HepG2 (cell line): ENCODE data around the gene PBOV1. TPM values are rescaled to one million over a fixed set of nuclear protein-coding genes. Genes with fewer than 3 reads are reported as not detected.

Experiments used
- ARID2 ChIP-seq: sonication (generic); formaldehyde crosslinking; IDR thresholded peaks from 2 replicates; pipeline ENCODE4 v1.8.1; 2022; ENCODE audit warnings: mild to moderate bottlenecking, missing genetic modification reagents, borderline replicate concordance
- FOXM1 ChIP-seq: sonication (generic); formaldehyde crosslinking; IDR thresholded peaks from 2 replicates; pipeline ENCODE4 v1.5.0; 2020; ENCODE audit warnings: missing genetic modification reagents
- GPN1 ChIP-seq: sonication (generic); formaldehyde crosslinking; IDR thresholded peaks from 2 replicates; pipeline ENCODE4 v1.5.1; 2020; ENCODE audit warnings: missing genetic modification reagents, borderline replicate concordance
- HOXA5 ChIP-seq: sonication (generic); formaldehyde crosslinking; IDR thresholded peaks from 2 replicates; pipeline ENCODE4 v1.4.0; 2020; ENCODE audit warnings: missing genetic modification reagents
- IKZF1 ChIP-seq: fragments of 450-650 bp; IDR thresholded peaks from 2 replicates; pipeline ENCODE4 v1.7.1; 2016
- MTF2 ChIP-seq: sonication (generic); formaldehyde crosslinking; IDR thresholded peaks from 2 replicates; pipeline ENCODE4 v1.5.0; 2020; ENCODE audit warnings: missing genetic modification reagents, borderline replicate concordance
- PITX1 ChIP-seq: sonication (generic); formaldehyde crosslinking; IDR thresholded peaks from 2 replicates; pipeline ENCODE4 v1.5.1; 2020; ENCODE audit warnings: mild to moderate bottlenecking, missing genetic modification reagents
- SALL1 ChIP-seq: sonication (generic); formaldehyde crosslinking; IDR thresholded peaks from 2 replicates; pipeline ENCODE4 v1.8.0; 2022; ENCODE audit warnings: mild to moderate bottlenecking, missing genetic modification reagents
- SRF ChIP-seq: IDR thresholded peaks from 2 replicates; pipeline ENCODE4 v1.6.1; 2011; ENCODE audit warnings: mild to moderate bottlenecking, low read depth, low read length, moderate library complexity
- TAF1 ChIP-seq: sonication (generic); formaldehyde crosslinking; IDR thresholded peaks from 2 replicates; pipeline ENCODE4 v1.4.0; 2020; ENCODE audit warnings: missing genetic modification reagents
- TEF ChIP-seq: sonication (generic); formaldehyde crosslinking; IDR thresholded peaks from 2 replicates; pipeline ENCODE4 v1.5.0; 2020; ENCODE audit warnings: missing genetic modification reagents
- ZBTB7B ChIP-seq: sonication (generic); formaldehyde crosslinking; IDR thresholded peaks from 2 replicates; pipeline ENCODE4 v1.4.0; 2020; ENCODE audit warnings: missing genetic modification reagents
- ZFP36 ChIP-seq: fragments of 150-350 bp; IDR thresholded peaks from 2 replicates; pipeline ENCODE4 v1.6.1; 2018; ENCODE audit warnings: borderline replicate concordance, low read length, low read depth; ENCODE audit not compliant: partially characterized antibody
- ZNF232 ChIP-seq: sonication (generic); formaldehyde crosslinking; IDR thresholded peaks from 2 replicates; pipeline ENCODE4 v1.4.0; 2020; ENCODE audit warnings: missing genetic modification reagents, borderline replicate concordance
- ZNF331 ChIP-seq: sonication (generic); formaldehyde crosslinking; IDR thresholded peaks from 2 replicates; pipeline ENCODE4 v1.4.0; 2020; ENCODE audit warnings: missing genetic modification reagents
- ZNF577 ChIP-seq: sonication (generic); formaldehyde crosslinking; IDR thresholded peaks from 2 replicates; pipeline ENCODE4 v1.4.0; 2020; ENCODE audit warnings: mild to moderate bottlenecking, low read depth, missing genetic modification reagents, borderline replicate concordance
- ZNF766 ChIP-seq: sonication (generic); formaldehyde crosslinking; IDR thresholded peaks from 2 replicates; pipeline ENCODE4 v1.5.0; 2020; ENCODE audit warnings: missing genetic modification reagents, borderline replicate concordance
- polyA plus RNA-seq, 8 experiments: library from polyadenylated mRNA; depleted of rRNA in 3 of 8; stranded (reverse) in 7 of 8; unstranded in 1 of 8; fragments of >200 nt; fragmentation: Illumina TruSeq in 4 of 8; extraction: Trizol in 4 of 8; gene quantifications; 2 replicates each; pipeline versions ENCODE4 v1.2.1 to v1.2.3, GENCODE V29; 2011 to 2016; ENCODE audit warnings: low read depth in 4 of 8, missing spikeins in 1 of 8, mixed read lengths in 1 of 8; ENCODE audit not compliant: insufficient read depth in 1 of 8
- total RNA-seq, 5 experiments: library from RNA; depleted of rRNA; stranded (reverse); fragments of >200 nt; fragmentation: Illumina TruSeq; extraction: Trizol; gene quantifications; 2 replicates each; pipeline ENCODE4 v1.2.3, GENCODE V29; 2016; ENCODE audit warnings: low read depth in 1 of 5
- TF ChIP-seq, protein P1 (sequence below): IDR thresholded peaks from 2 replicates; pipeline ENCODE4 v1.6.1; 2016; ENCODE audit warnings: low read depth, missing genetic modification reagents, missing compliant biosample characterization
- TF ChIP-seq, protein P2 (sequence below): sonication (generic); formaldehyde crosslinking; IDR thresholded peaks from 2 replicates; pipeline ENCODE4 v1.4.0; 2020; ENCODE audit warnings: missing genetic modification reagents

The PBOV1 gene
- total and polyA plus RNA-seq, 2 of the 13 experiments (the other 11 are each of a cell fraction or from before 2014, with no cell fraction given), result not detected

- TF ChIP-seq, protein P1, sequence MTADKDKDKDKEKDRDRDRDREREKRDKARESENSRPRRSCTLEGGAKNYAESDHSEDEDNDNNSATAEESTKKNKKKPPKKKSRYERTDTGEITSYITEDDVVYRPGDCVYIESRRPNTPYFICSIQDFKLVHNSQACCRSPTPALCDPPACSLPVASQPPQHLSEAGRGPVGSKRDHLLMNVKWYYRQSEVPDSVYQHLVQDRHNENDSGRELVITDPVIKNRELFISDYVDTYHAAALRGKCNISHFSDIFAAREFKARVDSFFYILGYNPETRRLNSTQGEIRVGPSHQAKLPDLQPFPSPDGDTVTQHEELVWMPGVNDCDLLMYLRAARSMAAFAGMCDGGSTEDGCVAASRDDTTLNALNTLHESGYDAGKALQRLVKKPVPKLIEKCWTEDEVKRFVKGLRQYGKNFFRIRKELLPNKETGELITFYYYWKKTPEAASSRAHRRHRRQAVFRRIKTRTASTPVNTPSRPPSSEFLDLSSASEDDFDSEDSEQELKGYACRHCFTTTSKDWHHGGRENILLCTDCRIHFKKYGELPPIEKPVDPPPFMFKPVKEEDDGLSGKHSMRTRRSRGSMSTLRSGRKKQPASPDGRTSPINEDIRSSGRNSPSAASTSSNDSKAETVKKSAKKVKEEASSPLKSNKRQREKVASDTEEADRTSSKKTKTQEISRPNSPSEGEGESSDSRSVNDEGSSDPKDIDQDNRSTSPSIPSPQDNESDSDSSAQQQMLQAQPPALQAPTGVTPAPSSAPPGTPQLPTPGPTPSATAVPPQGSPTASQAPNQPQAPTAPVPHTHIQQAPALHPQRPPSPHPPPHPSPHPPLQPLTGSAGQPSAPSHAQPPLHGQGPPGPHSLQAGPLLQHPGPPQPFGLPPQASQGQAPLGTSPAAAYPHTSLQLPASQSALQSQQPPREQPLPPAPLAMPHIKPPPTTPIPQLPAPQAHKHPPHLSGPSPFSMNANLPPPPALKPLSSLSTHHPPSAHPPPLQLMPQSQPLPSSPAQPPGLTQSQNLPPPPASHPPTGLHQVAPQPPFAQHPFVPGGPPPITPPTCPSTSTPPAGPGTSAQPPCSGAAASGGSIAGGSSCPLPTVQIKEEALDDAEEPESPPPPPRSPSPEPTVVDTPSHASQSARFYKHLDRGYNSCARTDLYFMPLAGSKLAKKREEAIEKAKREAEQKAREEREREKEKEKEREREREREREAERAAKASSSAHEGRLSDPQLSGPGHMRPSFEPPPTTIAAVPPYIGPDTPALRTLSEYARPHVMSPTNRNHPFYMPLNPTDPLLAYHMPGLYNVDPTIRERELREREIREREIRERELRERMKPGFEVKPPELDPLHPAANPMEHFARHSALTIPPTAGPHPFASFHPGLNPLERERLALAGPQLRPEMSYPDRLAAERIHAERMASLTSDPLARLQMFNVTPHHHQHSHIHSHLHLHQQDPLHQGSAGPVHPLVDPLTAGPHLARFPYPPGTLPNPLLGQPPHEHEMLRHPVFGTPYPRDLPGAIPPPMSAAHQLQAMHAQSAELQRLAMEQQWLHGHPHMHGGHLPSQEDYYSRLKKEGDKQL, result peak; percentile 61; the same call in 1 of the 2 replicates
- TF ChIP-seq ZNF331 (peak; percentile 92; the same call in 1 of the 2 replicates), PITX1 (CRISPR knock-in tag) (peak; percentile 84), SRF (peak; percentile 64; the same call in 1 of the 2 replicates), TAF1 (no peak), ZBTB7B (CRISPR knock-in tag) (peak; percentile 63; the same call in 1 of the 2 replicates), ZFP36 (no peak), MTF2 (CRISPR knock-in tag) (0 out of 2 replicates have a peak, but pooled peaks have one; percentile 59), SALL1 (peak; percentile 93), IKZF1 (no peak), TEF (CRISPR knock-in tag) (no peak), HOXA5 (CRISPR knock-in tag) (no peak), ZNF577 (CRISPR knock-in tag) (no peak), ZNF766 (CRISPR knock-in tag) (no peak), GPN1 (CRISPR knock-in tag) (no peak), ARID2 (CRISPR knock-in tag) (no peak), FOXM1 (CRISPR knock-in tag) (no peak), ZNF232 (CRISPR knock-in tag) (no peak)
- TF ChIP-seq, protein P2, sequence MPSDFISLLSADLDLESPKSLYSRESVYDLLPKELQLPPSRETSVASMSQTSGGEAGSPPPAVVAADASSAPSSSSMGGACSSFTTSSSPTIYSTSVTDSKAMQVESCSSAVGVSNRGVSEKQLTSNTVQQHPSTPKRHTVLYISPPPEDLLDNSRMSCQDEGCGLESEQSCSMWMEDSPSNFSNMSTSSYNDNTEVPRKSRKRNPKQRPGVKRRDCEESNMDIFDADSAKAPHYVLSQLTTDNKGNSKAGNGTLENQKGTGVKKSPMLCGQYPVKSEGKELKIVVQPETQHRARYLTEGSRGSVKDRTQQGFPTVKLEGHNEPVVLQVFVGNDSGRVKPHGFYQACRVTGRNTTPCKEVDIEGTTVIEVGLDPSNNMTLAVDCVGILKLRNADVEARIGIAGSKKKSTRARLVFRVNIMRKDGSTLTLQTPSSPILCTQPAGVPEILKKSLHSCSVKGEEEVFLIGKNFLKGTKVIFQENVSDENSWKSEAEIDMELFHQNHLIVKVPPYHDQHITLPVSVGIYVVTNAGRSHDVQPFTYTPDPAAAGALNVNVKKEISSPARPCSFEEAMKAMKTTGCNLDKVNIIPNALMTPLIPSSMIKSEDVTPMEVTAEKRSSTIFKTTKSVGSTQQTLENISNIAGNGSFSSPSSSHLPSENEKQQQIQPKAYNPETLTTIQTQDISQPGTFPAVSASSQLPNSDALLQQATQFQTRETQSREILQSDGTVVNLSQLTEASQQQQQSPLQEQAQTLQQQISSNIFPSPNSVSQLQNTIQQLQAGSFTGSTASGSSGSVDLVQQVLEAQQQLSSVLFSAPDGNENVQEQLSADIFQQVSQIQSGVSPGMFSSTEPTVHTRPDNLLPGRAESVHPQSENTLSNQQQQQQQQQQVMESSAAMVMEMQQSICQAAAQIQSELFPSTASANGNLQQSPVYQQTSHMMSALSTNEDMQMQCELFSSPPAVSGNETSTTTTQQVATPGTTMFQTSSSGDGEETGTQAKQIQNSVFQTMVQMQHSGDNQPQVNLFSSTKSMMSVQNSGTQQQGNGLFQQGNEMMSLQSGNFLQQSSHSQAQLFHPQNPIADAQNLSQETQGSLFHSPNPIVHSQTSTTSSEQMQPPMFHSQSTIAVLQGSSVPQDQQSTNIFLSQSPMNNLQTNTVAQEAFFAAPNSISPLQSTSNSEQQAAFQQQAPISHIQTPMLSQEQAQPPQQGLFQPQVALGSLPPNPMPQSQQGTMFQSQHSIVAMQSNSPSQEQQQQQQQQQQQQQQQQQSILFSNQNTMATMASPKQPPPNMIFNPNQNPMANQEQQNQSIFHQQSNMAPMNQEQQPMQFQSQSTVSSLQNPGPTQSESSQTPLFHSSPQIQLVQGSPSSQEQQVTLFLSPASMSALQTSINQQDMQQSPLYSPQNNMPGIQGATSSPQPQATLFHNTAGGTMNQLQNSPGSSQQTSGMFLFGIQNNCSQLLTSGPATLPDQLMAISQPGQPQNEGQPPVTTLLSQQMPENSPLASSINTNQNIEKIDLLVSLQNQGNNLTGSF (CRISPR knock-in tag), result no peak
These were observed 4.7 kb upstream of the PBOV1 start (continued) for GRCh38 chr6:138222901-138223546.
